GM12878 (cell line): ENCODE measurements around the gene DIMT1. TPM values are rescaled to one million over a fixed set of nuclear protein-coding genes. Genes with fewer than 3 reads are reported as not detected.

Experiments
- ATAC-seq: fragments of 200-7000 bp; cut with Tn5 transposase; 3 replicates; pipeline ENCODE4 v1.9.1; 2020; ENCODE audit warnings: mild to moderate bottlenecking, moderate library complexity
- BruUV-seq: library from RNA; stranded (reverse); fragments of 400-500 nt; replicated peaks from 2 replicates; lab custom pipeline; 2021; lab: Mats Ljungman, UMichigan
- CTCF ChIA-PET: fragments of 300-600 bp; sonication (Branson Sonifier 250); formaldehyde crosslinking; extraction: SDS; loops from one replicate; lab custom pipeline; 2021; ENCODE audit warnings: inconsistent platforms; lab: Yijun Ruan, JAX
- POLR2A ChIA-PET: fragments of 350-600 bp; formaldehyde crosslinking; extraction: SDS; loops from one replicate; lab custom pipeline; 2021; ENCODE audit warnings: inconsistent platforms; lab: Charles Lee
- RAD21 ChIA-PET: fragments of 300-600 bp; sonication (Branson Sonifier 250); formaldehyde crosslinking; loops from one replicate; lab custom pipeline; 2023; ENCODE audit warnings: antibody characterized with exemption; ENCODE audit not compliant: unreplicated experiment; lab: Charles Lee
- SMC1A ChIA-PET: fragments of 300-600 bp; sonication (Branson Sonifier 250); formaldehyde crosslinking; loops from one replicate; lab custom pipeline; 2023; ENCODE audit not compliant: unreplicated experiment, uncharacterized antibody; lab: Charles Lee
- DNase-seq: peaks from one replicate; pipeline ENCODE4 v3.0.0-alpha.2; 2011; ENCODE audit warnings: low read depth, low spot score
- FAIRE-seq: peaks from 3 replicates; lab custom pipeline; 2011; peaks lifted over from hg19 to GRCh38; lab: Jason Lieb, UNC
- H2AFZ ChIP-seq: 2 replicates; pipeline ENCODE4 v1.6.0; 2011; ENCODE audit warnings: low read depth, low read length, control low read depth; ENCODE audit not compliant: control insufficient read depth
- H3K27ac ChIP-seq: 2 replicates; pipeline ENCODE4 v1.5.1; 2011; ENCODE audit warnings: control low read depth; ENCODE audit not compliant: control insufficient read depth, insufficient read depth
- H3K27me3 ChIP-seq, 2 experiments: replicated peaks in 1 of 2; 2 replicates each; pipeline versions ENCODE4 v1.6.0 to v1.6.1; 2011; ENCODE audit warnings: low read length in 1 of 2; ENCODE audit not compliant: control insufficient read depth in 2 of 2, insufficient read depth in 2 of 2
- H3K36me3 ChIP-seq, 2 experiments: 2 replicates each; pipeline ENCODE4 v1.5.1; 2011; ENCODE audit warnings: low read length in 1 of 2; ENCODE audit not compliant: control insufficient read depth in 2 of 2, insufficient read depth in 2 of 2
- H3K4me1 ChIP-seq: 2 replicates; pipeline ENCODE4 v1.6.1; 2011; ENCODE audit warnings: mild to moderate bottlenecking, low read length, moderate library complexity, mixed read lengths; ENCODE audit not compliant: control insufficient read depth, insufficient read depth
- H3K4me2 ChIP-seq: 2 replicates; pipeline ENCODE4 v1.6.0; 2011; ENCODE audit warnings: control low read depth; ENCODE audit not compliant: control insufficient read depth, insufficient read depth
- H3K4me3 ChIP-seq: fragments of 200-600 bp; sonication (generic); 2 replicates; pipeline ENCODE4 v1.5.1; 2016
- H3K79me2 ChIP-seq: 2 replicates; pipeline ENCODE4 v1.6.0; 2011; ENCODE audit warnings: low read length; ENCODE audit not compliant: control insufficient read depth, insufficient read depth
- H3K9ac ChIP-seq: 2 replicates; pipeline ENCODE4 v1.8.0; 2011; ENCODE audit warnings: low read length, control low read depth, mixed read lengths; ENCODE audit not compliant: control insufficient read depth, insufficient read depth
- H3K9me3 ChIP-seq: replicated peaks from 3 replicates; pipeline ENCODE4 v1.5.1; 2011; ENCODE audit warnings: mild to moderate bottlenecking, low read length; ENCODE audit not compliant: control insufficient read depth, insufficient read depth
- H4K20me1 ChIP-seq: 2 replicates; pipeline ENCODE4 v1.6.0; 2011; ENCODE audit not compliant: control insufficient read depth, insufficient read depth
- ETV6 ChIP-seq, 2 experiments: fragments of 450-650 bp in 1 of 2; IDR thresholded peaks in 1 of 2; conservative IDR thresholded peaks in 1 of 2; 2 replicates each; pipeline ENCODE4 v1.6.1; 2014; ENCODE audit warnings: antibody characterized with exemption in 1 of 2, borderline replicate concordance in 1 of 2, low read depth in 1 of 2, mild to moderate bottlenecking in 1 of 2, moderate library complexity in 1 of 2
- FOXM1 ChIP-seq: IDR thresholded peaks from 2 replicates; pipeline ENCODE4 v1.6.1; 2012; ENCODE audit warnings: low read depth, mild to moderate bottlenecking, inconsistent platforms, low read length, moderate library complexity
- JUNB ChIP-seq: IDR thresholded peaks from 2 replicates; pipeline ENCODE4 v1.6.1; 2016; ENCODE audit warnings: antibody characterized with exemption, mild to moderate bottlenecking
- LARP7 ChIP-seq: fragments of 450-650 bp; IDR thresholded peaks from 2 replicates; pipeline ENCODE4 v1.6.1; 2017; ENCODE audit warnings: mild to moderate bottlenecking
- SRF ChIP-seq, 2 experiments: IDR thresholded peaks; 2 replicates each; pipeline ENCODE4 v1.6.1; 2011; ENCODE audit warnings: low read depth in 2 of 2, low read length in 2 of 2, mild to moderate bottlenecking in 1 of 2, moderate library complexity in 1 of 2
- SUZ12 ChIP-seq: fragments of 200-600 bp; sonication (generic); IDR thresholded peaks from one replicate; pipeline ENCODE4 v1.6.1; 2018; ENCODE audit warnings: antibody characterized with exemption, mild to moderate bottlenecking; ENCODE audit not compliant: unreplicated experiment
- ZNF207 ChIP-seq: fragments of 450-650 bp; IDR thresholded peaks from 2 replicates; pipeline ENCODE4 v1.6.1; 2014; ENCODE audit warnings: antibody characterized with exemption, mild to moderate bottlenecking, borderline replicate concordance
- ZNF384 ChIP-seq: IDR thresholded peaks from 2 replicates; pipeline ENCODE4 v1.6.1; 2012; ENCODE audit warnings: low read depth, mild to moderate bottlenecking, low read length, improper control_type of control experiment, borderline replicate concordance
- ZNF622 ChIP-seq: fragments of 450-650 bp; IDR thresholded peaks from 2 replicates; pipeline ENCODE4 v1.6.1; 2017; ENCODE audit warnings: mild to moderate bottlenecking, inconsistent platforms
- ZSCAN29 ChIP-seq: fragments of 450-650 bp; IDR thresholded peaks from 2 replicates; pipeline ENCODE4 v1.6.1; 2017; ENCODE audit warnings: mild to moderate bottlenecking, moderate library complexity
- WGBS: methylation state at CpG from one replicate; pipeline ENCODE4 v1.1.6; 2016; ENCODE audit warnings: low lambda C conversion rate; ENCODE audit not compliant: insufficient replicate concordance, insufficient coverage; ENCODE audit errors: missing lambda C conversion rate; 5-methylcytosine and 5-hydroxymethylcytosine counted together
- in situ Hi-C: fragments of 300-500 bp; cut with MboI; formaldehyde crosslinking; loops from 9 replicates; pipeline ENCODE4 v1.14.3; 2018; ENCODE audit warnings: mixed read lengths
- intact Hi-C: fragments of 100-400 bp; cut with micrococcal nuclease; formaldehyde crosslinking; loops from one replicate; pipeline ENCODE4 v1.14.2; 2022; ENCODE audit not compliant: unreplicated experiment
- polyA plus RNA-seq, 11 experiments: library from polyadenylated mRNA; depleted of rRNA in 4 of 11; unstranded in 6 of 11; stranded (reverse) in 5 of 11; fragments of >200 nt; fragmentation: Nextera tagmentation in 4 of 11; fragmentation: Illumina TruSeq in 1 of 11; extraction: Ambion mirVana in 4 of 11; extraction: Trizol in 1 of 11; gene quantifications; 1 replicate in 1 of 11; 2 replicates in 10 of 11; pipeline versions ENCODE4 v1.2.1 to v1.2.3, GENCODE V29; 2011 to 2016; ENCODE audit warnings: inconsistent platforms in 2 of 11, missing spikeins in 2 of 11, low read depth in 1 of 11
- total RNA-seq, 4 experiments: library from RNA; depleted of rRNA in 3 of 4; stranded (reverse); fragments of >200 nt in 3 of 4; fragmentation: Illumina TruSeq in 1 of 4; extraction: Trizol in 1 of 4; gene quantifications; 2 replicates each; pipeline versions ENCODE4 v1.2.1 to v1.2.3, GENCODE V29; 2013 to 2021
- TF ChIP-seq, protein P1 (sequence below): fragments of 450-650 bp; formaldehyde crosslinking; IDR thresholded peaks from 2 replicates; pipeline ENCODE4 v1.5.0; 2022; ENCODE audit warnings: mild to moderate bottlenecking, missing genetic modification characterization

DIMT1 gene
- total and polyA plus RNA-seq, 10 of the 15 experiments (the other 5 are each of a cell fraction or from before 2014, with no cell fraction given) = 19.0 to 66.2 (median 31.6) TPM

DNA sequence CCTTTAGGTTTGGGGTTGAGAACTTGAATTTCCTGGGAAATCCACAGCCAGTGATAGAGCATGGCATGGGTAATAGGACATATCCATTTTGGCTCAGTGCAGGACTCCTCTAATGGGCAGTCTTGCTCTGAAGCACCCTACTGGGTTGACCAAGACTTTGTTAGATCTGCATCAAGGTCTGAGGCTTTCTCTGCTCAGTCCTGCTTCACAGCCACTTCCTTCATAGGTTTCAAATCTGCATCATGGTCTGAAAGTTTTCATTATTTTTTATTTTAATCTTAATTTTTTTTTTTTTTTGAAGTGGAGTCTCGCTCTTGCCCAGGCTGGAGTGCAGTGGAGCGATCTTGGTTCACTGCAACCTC lies 61.2 kb downstream of the DIMT1 start:
- Histone ChIP-seq H3K36me3 (peaks cover 0 to 3% of the 10 kb centered on the region in 2 experiments; a peak in 2 of 4 replicates), H3K4me1 (peaks cover 13% of the 10 kb centered on the region), H2AFZ (no peak overlapping the region), H3K27ac (peak overlapping the region; percentile 30; the same call in 1 of the 2 replicates), H3K9me3 (no peaks in the 10 kb centered on the region), H3K4me2 (peak overlapping the region; percentile 56; the same call in 1 of the 2 replicates), H3K79me2 (peaks cover 52% of the 10 kb centered on the region), H3K9ac (no peak overlapping the region), H4K20me1 (no peaks in the 10 kb centered on the region; the same call in 1 of the 2 replicates), H3K27me3 (no peaks in the 10 kb centered on the region), H3K4me3 (no peak overlapping the region)
- ChIA-PET SMC1A (interaction anchor here (1.1 kb wide), 1 partner anchor 118 kb away, joined by 5 read pairs; no protein-coding TSS in a partner anchor), POLR2A (no interaction called here), CTCF (no interaction called here), RAD21 (no interaction called here)
- 94% methylated on average over 2 of the region's 2 CpGs for WGBS
- no TSS peak for BruUV-seq
- no peak for FAIRE-seq
- intact Hi-C loops = no loop called here
- ATAC-seq = peak; percentile 37
- no peak for TF ChIP-seq ETV6 (conservative IDR thresholded peaks at IDR 0.05 in 1 of 2, IDR thresholded peaks at IDR 0.05 in 1 of 2; ENCODE audit: borderline replicate concordance in 1 of 2, low read depth in 1 of 2)
- TF ChIP-seq ZNF384 = no peak
- no peak for TF ChIP-seq JUNB
- TF ChIP-seq LARP7 = no peak
- TF ChIP-seq FOXM1 = no peak
- TF ChIP-seq SUZ12 = no peak
- TF ChIP-seq ZNF622 = no peak
- TF ChIP-seq ZSCAN29 = no peak
- TF ChIP-seq, protein P1, sequence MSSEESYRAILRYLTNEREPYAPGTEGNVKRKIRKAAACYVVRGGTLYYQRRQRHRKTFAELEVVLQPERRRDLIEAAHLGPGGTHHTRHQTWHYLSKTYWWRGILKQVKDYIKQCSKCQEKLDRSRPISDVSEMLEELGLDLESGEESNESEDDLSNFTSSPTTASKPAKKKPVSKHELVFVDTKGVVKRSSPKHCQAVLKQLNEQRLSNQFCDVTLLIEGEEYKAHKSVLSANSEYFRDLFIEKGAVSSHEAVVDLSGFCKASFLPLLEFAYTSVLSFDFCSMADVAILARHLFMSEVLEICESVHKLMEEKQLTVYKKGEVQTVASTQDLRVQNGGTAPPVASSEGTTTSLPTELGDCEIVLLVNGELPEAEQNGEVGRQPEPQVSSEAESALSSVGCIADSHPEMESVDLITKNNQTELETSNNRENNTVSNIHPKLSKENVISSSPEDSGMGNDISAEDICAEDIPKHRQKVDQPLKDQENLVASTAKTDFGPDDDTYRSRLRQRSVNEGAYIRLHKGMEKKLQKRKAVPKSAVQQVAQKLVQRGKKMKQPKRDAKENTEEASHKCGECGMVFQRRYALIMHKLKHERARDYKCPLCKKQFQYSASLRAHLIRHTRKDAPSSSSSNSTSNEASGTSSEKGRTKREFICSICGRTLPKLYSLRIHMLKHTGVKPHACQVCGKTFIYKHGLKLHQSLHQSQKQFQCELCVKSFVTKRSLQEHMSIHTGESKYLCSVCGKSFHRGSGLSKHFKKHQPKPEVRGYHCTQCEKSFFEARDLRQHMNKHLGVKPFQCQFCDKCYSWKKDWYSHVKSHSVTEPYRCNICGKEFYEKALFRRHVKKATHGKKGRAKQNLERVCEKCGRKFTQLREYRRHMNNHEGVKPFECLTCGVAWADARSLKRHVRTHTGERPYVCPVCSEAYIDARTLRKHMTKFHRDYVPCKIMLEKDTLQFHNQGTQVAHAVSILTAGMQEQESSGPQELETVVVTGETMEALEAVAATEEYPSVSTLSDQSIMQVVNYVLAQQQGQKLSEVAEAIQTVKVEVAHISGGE = no peak
- TF ChIP-seq SRF (IDR thresholded peaks at IDR 0.05; ENCODE audit: low read depth in 2 of 2, low read length in 2 of 2) = no peak
- TF ChIP-seq ZNF207 = no peak
- DNase-seq = no peak
- in situ Hi-C loops = no loop called here
